ENCODE measurements around the gene PDE6H. TPM values are rescaled to one million over a fixed set of nuclear protein-coding genes. Genes with fewer than 3 reads are reported as not detected.

Gene PDE6H
- total and polyA plus RNA-seq, 12 donors = not detected

DNA sequence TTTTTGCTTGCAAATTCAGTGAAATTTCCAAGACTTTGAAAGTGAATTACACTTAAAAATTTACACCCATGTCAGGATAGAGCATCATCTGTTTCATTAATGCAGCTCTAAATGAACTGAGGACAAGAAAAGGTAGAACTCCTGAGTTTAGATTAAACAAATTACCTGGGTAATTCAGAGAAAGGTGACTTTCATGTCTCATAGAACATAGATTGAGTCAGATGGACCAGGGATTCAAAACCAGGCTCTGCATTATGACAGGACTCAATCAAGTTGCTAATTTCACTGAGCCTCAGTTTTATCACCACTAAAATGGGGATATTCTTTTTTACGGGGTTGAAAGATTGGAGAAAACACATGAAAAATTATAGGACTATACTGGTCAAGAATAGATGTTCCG is 15.9 kb upstream of the PDE6H start:
- Histone ChIP-seq H3K4me1 (peaks cover 0 to 96% (median 84%) of the 10 kb centered on the region in 9 donors), H3K27ac (peak overlapping the region in 8 of 10 donors; percentile 54 to 95 (median 86))
- intact Hi-C loops (cut with DNase I) = loop anchor here in 2 of 10 donors (5.0 to 10.0 kb wide), 2 partner anchors 62 to 70 kb away; partner anchors contain the start of gene MGP (in 1 of the 2)

DNA sequence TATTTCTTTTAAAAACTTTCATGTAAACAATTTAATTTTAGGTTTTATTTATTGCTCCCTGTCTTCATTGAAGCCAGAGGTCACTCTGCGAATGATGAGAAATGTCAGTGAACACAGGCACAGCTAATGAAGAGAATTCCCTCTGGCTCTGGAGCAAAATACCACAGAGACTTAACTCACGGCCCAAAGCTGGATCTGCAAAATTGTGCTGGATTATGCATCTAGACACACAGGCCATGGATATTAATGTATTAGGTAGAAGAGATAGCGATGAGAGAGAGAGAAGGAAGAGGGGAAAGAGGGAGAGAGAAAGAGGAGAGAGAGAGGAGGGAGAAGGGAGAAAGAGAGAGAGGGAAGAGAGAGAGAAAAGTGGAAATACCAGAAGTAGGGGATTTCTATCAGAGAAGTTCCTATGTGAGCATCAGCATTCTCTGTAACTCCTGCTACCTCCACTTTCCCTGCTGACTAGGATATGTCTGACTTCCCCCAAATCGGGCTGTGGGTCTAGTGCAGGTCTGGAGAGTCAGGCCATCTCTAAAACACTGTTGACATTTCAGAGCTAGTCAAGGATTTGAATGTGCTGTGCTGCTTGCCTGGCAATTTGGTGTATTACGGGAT is 15.2 kb upstream of the PDE6H start:
- peaks cover 0 to 7% (median 0%) of the 10 kb centered on the region in 9 donors for H3K36me3 ChIP-seq
- ATAC-seq (no peak), DNase-seq (no peak)
- H3K4me3 ChIP-seq = peak overlapping the region in 8 of 10 donors; percentile 15 to 73 (median 54)
- H3K9me3 ChIP-seq = no peaks in the 10 kb centered on the region
- peak overlapping the region; percentile 43 to 95 (median 84) for H3K27ac ChIP-seq
- intact Hi-C loops (cut with DNase I) = loop anchor here in 2 of 10 donors (5.0 to 10.0 kb wide), 2 partner anchors 63 to 70 kb away; partner anchors contain the start of gene MGP (in 1 of the 2)
- no peak for TF ChIP-seq CTCF (IDR thresholded peaks at IDR 0.05)
- H3K27me3 ChIP-seq = no peaks in the 10 kb centered on the region
- H3K4me1 ChIP-seq = peaks cover 0 to 96% (median 81%) of the 10 kb centered on the region in 9 donors
- 53 to 73% methylated on average over 5 of the region's 5 CpGs for WGBS, 2 donors

More for the DNA sequence above, 15.9 kb upstream of the PDE6H start:
- no peak for ATAC-seq
- H3K36me3 ChIP-seq = peaks cover 0 to 7% (median 0%) of the 10 kb centered on the region in 9 donors
- H3K4me3 ChIP-seq = peak overlapping the region in 2 of 10 donors; percentile 71 to 73
- H3K27me3 ChIP-seq = no peaks in the 10 kb centered on the region
- H3K9me3 ChIP-seq = no peaks in the 10 kb centered on the region
- WGBS, 2 donors = 60 to 83% methylated on average over 2 of the region's 2 CpGs
- DNase-seq = no peak
- no peak for TF ChIP-seq CTCF (IDR thresholded peaks at IDR 0.05)

DNA sequence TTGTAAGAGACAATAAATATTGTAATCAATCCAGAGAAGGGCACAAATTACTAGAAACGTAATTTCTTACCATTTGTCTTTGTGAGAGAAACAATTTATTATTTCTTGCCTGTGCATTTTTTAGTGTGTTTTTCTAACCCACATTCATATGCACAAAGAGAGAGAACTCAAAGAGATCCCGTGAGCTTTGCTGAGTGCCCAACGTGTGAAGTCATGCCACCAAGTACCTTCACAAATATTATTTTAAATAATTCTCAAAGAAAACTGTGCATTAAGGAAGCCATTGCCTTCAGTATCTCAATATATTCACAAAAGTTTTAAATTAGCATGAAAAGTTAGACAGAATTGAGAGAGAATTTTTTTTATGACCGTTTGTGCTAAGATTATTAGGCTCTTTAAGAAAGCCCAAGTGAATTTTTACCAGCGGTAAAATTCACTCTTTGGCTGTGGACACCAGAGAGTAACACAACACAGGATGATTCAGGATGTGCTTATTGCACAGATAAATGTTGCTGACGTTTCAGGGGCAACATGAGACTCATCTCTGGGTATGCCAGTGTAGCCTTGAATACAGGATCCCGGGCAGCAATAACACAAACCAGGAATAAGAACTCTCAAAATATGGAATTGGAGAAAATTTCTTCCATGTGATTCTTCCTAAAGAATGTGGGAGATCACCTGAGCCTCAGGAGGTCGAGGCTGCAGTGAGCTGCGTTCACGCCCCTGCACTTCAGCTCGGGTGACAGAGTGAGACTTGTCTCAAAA is 14.3 kb upstream of the PDE6H start:
- peak overlapping the region; percentile 76 to 95 (median 84) for H3K27ac ChIP-seq
- peaks cover 0 to 7% (median 0%) of the 10 kb centered on the region in 9 donors for H3K36me3 ChIP-seq
- H3K9me3 ChIP-seq = no peaks in the 10 kb centered on the region
- WGBS, 2 donors = 68 to 82% methylated on average over 11 of the region's 11 CpGs
- no peaks in the 10 kb centered on the region for H3K27me3 ChIP-seq
- H3K4me3 ChIP-seq = peak overlapping the region in 8 of 10 donors; percentile 15 to 73 (median 54)
- peaks cover 0 to 96% (median 72%) of the 10 kb centered on the region in 9 donors for H3K4me1 ChIP-seq
- DNase-seq (no peak), ATAC-seq (no peak)
- intact Hi-C loops (cut with DNase I) = loop anchor here in 2 of 10 donors (5.0 to 10.0 kb wide), 2 partner anchors 64 to 71 kb away; partner anchors contain the start of gene MGP (in 1 of the 2)
- no peak for TF ChIP-seq CTCF (IDR thresholded peaks at IDR 0.05)

DNA sequence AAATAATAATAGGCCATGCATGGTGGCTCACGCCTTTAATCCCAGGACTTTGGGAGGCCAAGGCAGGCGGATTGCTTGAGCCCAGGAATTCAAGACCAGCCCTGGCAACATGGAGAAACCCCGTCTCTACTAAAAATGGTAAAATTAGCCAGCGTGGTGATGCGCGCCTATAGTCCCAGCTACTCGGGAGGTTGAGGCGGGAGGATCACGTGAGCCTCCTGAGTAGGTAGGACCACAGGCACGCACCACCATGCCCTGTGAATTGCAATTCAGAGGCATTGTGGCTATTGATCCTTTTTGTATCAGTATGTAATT is 13.8 kb upstream of the PDE6H start:
- DNase-seq = no peak
- peak overlapping the region in 8 of 10 donors; percentile 15 to 73 (median 54) for H3K4me3 ChIP-seq

More for the DNA sequence above, 13.8 kb upstream of the PDE6H start:
- no peak for ATAC-seq
- Histone ChIP-seq H3K9me3 (no peaks in the 10 kb centered on the region), H3K4me1 (peaks cover 0 to 96% (median 66%) of the 10 kb centered on the region in 9 donors), H3K36me3 (peaks cover 0 to 7% (median 0%) of the 10 kb centered on the region in 9 donors), H3K27me3 (no peaks in the 10 kb centered on the region), H3K27ac (peak overlapping the region; percentile 76 to 95 (median 84))
- intact Hi-C loops (cut with DNase I) = loop anchor here in 2 of 10 donors (5.0 to 10.0 kb wide), 2 partner anchors 64 to 72 kb away; partner anchors contain the start of gene MGP (in 1 of the 2)
- TF ChIP-seq CTCF (IDR thresholded peaks at IDR 0.05) = no peak
- 87 to 91% methylated on average over 10 of the region's 10 CpGs for WGBS, 2 donors

All from heart right ventricle (tissue), 16 donors.